WTC11 (cell line): ENCODE results near the gene RECQL5. TPM values are rescaled to one million over a fixed set of nuclear protein-coding genes. Genes with fewer than 3 reads are reported as not detected.

Experiments used
- ATAC-seq: fragments of 200-7000 bp; cut with Tn5 transposase; 2 replicates; pipeline ENCODE4 v1.10.0; 2021; ENCODE audit warnings: mild to moderate bottlenecking, moderate library complexity
- CTCF ChIA-PET: fragments of 300-600 bp; sonication (Branson Sonifier 250); formaldehyde crosslinking; loops from one replicate; lab custom pipeline; 2021; ENCODE audit warnings: antibody characterized with exemption; lab: Charles Lee
- POLR2A ChIA-PET: fragments of 350-600 bp; sonication (Branson Sonifier 250); formaldehyde crosslinking; loops from one replicate; lab custom pipeline; 2021; ENCODE audit warnings: antibody characterized with exemption; lab: Charles Lee
- DNase-seq: peaks from one replicate; pipeline ENCODE4 v3.0.0; 2021; ENCODE audit warnings: low spot score
- H3K27ac Mint-ChIP-seq: 2 replicates; pipeline ENCODE4 v1.8.0; 2021; ENCODE audit warnings: mixed read lengths
- H3K27me3 Mint-ChIP-seq: 2 replicates; pipeline ENCODE4 v1.8.0; 2021; ENCODE audit warnings: low read depth, mild to moderate bottlenecking, moderate library complexity, mixed read lengths
- H3K36me3 Mint-ChIP-seq: 2 replicates; pipeline ENCODE4 v1.8.0; 2021; ENCODE audit warnings: mixed read lengths
- H3K4me1 Mint-ChIP-seq: 2 replicates; pipeline ENCODE4 v1.8.0; 2022; ENCODE audit warnings: mixed read lengths
- H3K4me3 Mint-ChIP-seq: 2 replicates; pipeline ENCODE4 v1.8.0; 2021; ENCODE audit warnings: mild to moderate bottlenecking, moderate library complexity, mixed read lengths
- H3K9me3 Mint-ChIP-seq: 2 replicates; pipeline ENCODE4 v1.8.0; 2021; ENCODE audit warnings: mixed read lengths
- ATF6 ChIP-seq: sonication (generic); formaldehyde crosslinking; IDR thresholded peaks from 2 replicates; pipeline ENCODE4 v1.8.1; 2023; ENCODE audit warnings: mild to moderate bottlenecking, missing genetic modification reagents
- CTCF ChIP-seq: fragments of 200-600 bp; IDR thresholded peaks from 2 replicates; pipeline ENCODE4 v1.8.0; 2022; ENCODE audit warnings: antibody characterized with exemption
- E2F5 ChIP-seq: sonication (generic); formaldehyde crosslinking; IDR thresholded peaks from 2 replicates; pipeline ENCODE4 v1.8.1; 2022; ENCODE audit warnings: mild to moderate bottlenecking, moderate library complexity, missing genetic modification reagents
- ESRRA ChIP-seq: sonication (generic); formaldehyde crosslinking; IDR thresholded peaks from 2 replicates; pipeline ENCODE4 v1.8.1; 2022; ENCODE audit warnings: mild to moderate bottlenecking, missing genetic modification reagents, borderline replicate concordance
- ETV6 ChIP-seq: sonication (generic); formaldehyde crosslinking; IDR thresholded peaks from 2 replicates; pipeline ENCODE4 v1.8.1; 2022; ENCODE audit warnings: mild to moderate bottlenecking, missing genetic modification reagents
- FOXK1 ChIP-seq: sonication (generic); formaldehyde crosslinking; IDR thresholded peaks from 2 replicates; pipeline ENCODE4 v1.8.0; 2022; ENCODE audit warnings: mild to moderate bottlenecking, moderate library complexity, missing genetic modification reagents
- GTF2I ChIP-seq: fragments of 250-450 bp; sonication (Bioruptor Pico); conservative IDR thresholded peaks from 2 replicates; pipeline ENCODE4 v1.4.0; 2021; ENCODE audit warnings: mild to moderate bottlenecking
- MXD4 ChIP-seq: fragments of 250-450 bp; sonication (Bioruptor Pico); IDR thresholded peaks from 2 replicates; pipeline ENCODE4 v1.8.0; 2021; ENCODE audit warnings: mild to moderate bottlenecking, moderate library complexity, borderline replicate concordance
- PRRX2 ChIP-seq: fragments of 250-450 bp; sonication (Bioruptor Pico); IDR thresholded peaks from 2 replicates; pipeline ENCODE4 v1.8.0; 2021; ENCODE audit warnings: mild to moderate bottlenecking
- SP1 ChIP-seq: sonication (generic); formaldehyde crosslinking; conservative IDR thresholded peaks from 2 replicates; pipeline ENCODE4 v1.8.1; 2022; ENCODE audit warnings: missing genetic modification reagents
- ZBTB21 ChIP-seq: sonication (generic); formaldehyde crosslinking; IDR thresholded peaks from 2 replicates; pipeline ENCODE4 v1.8.1; 2023; ENCODE audit warnings: mild to moderate bottlenecking, missing genetic modification reagents, borderline replicate concordance
- ZNF121 ChIP-seq: sonication (generic); formaldehyde crosslinking; IDR thresholded peaks from 2 replicates; pipeline ENCODE4 v1.8.0; 2023; ENCODE audit warnings: missing genetic modification reagents
- ZNF219 ChIP-seq: sonication (generic); formaldehyde crosslinking; IDR thresholded peaks from 2 replicates; pipeline ENCODE4 v1.8.0; 2023; ENCODE audit warnings: missing genetic modification reagents, mild to moderate bottlenecking, borderline replicate concordance
- ZNF396 ChIP-seq: fragments of 250-450 bp; sonication (Bioruptor Pico); IDR thresholded peaks from 2 replicates; pipeline ENCODE4 v1.8.0; 2021; ENCODE audit warnings: mild to moderate bottlenecking, moderate library complexity, borderline replicate concordance
- total RNA-seq: library from RNA; stranded (reverse); gene quantifications from 3 replicates; pipeline ENCODE4 v1.2.3, GENCODE V29; 2021
- TF ChIP-seq, protein P1 (sequence below): fragments of 250-450 bp; sonication (Bioruptor Pico); IDR thresholded peaks from 2 replicates; pipeline ENCODE4 v1.8.0; 2021; ENCODE audit warnings: mild to moderate bottlenecking
- TF ChIP-seq, protein P2 (sequence below): sonication (generic); formaldehyde crosslinking; IDR thresholded peaks from 2 replicates; pipeline ENCODE4 v1.8.1; 2022; ENCODE audit warnings: low read depth, mild to moderate bottlenecking, moderate library complexity, missing genetic modification reagents, borderline replicate concordance
- TF ChIP-seq, protein P3 (sequence below): sonication (generic); formaldehyde crosslinking; IDR thresholded peaks from 2 replicates; pipeline ENCODE4 v1.8.1; 2022; ENCODE audit warnings: mild to moderate bottlenecking, missing genetic modification reagents, moderate library complexity, borderline replicate concordance
- TF ChIP-seq, protein P4 (sequence below): sonication (generic); formaldehyde crosslinking; IDR thresholded peaks from 2 replicates; pipeline ENCODE4 v1.8.0; 2022; ENCODE audit warnings: mild to moderate bottlenecking, missing genetic modification reagents

Gene RECQL5
- total RNA-seq, 1 experiment from 2014 or later, result 51.0 TPM

- Mint-ChIP-seq H3K9me3 (no peaks in the 10 kb centered on the region), H3K27ac (no peak overlapping the region), H3K27me3 (no peaks in the 10 kb centered on the region), H3K36me3 (no peaks in the 10 kb centered on the region), H3K4me3 (no peak overlapping the region), H3K4me1 (no peaks in the 10 kb centered on the region)
- DNase-seq, result peak; percentile 94
- ChIA-PET CTCF (interaction anchor here (0.5 to 9.0 kb wide), 91 partner anchors 8 to 380 kb away, joined by 3 to 158 read pairs (median 5); partner anchors contain the start of genes GALK1, GRB2, ITGB4 and LLGL2), POLR2A (interaction anchor here (0.8 to 1.4 kb wide), 2 partner anchors 8 to 36 kb away, joined by 3 read pairs; no protein-coding TSS in a partner anchor)
- ATAC-seq, result peak; percentile 96
- TF ChIP-seq ESRRA (no peak), CTCF (peak; percentile 96), ZBTB21 (CRISPR knock-in tag) (no peak), ZNF219 (no peak), FOXK1 (0 out of 2 replicates have a peak, but pooled peaks have one; percentile 22), E2F5 (CRISPR knock-in tag) (no peak), ETV6 (CRISPR knock-in tag) (0 out of 2 replicates have a peak, but pooled peaks have one; percentile 20), PRRX2 (CRISPR knock-in tag) (no peak), ZNF396 (CRISPR knock-in tag) (no peak), MXD4 (CRISPR knock-in tag) (no peak), ZNF121 (CRISPR knock-in tag) (peak; percentile 91), GTF2I (CRISPR knock-in tag) (peak; percentile 93), ATF6 (no peak), SP1 (CRISPR knock-in tag) (no peak)
- TF ChIP-seq, protein P1, sequence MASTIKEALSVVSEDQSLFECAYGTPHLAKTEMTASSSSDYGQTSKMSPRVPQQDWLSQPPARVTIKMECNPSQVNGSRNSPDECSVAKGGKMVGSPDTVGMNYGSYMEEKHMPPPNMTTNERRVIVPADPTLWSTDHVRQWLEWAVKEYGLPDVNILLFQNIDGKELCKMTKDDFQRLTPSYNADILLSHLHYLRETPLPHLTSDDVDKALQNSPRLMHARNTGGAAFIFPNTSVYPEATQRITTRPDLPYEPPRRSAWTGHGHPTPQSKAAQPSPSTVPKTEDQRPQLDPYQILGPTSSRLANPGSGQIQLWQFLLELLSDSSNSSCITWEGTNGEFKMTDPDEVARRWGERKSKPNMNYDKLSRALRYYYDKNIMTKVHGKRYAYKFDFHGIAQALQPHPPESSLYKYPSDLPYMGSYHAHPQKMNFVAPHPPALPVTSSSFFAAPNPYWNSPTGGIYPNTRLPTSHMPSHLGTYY (CRISPR knock-in tag), result no peak
- TF ChIP-seq, protein P2, sequence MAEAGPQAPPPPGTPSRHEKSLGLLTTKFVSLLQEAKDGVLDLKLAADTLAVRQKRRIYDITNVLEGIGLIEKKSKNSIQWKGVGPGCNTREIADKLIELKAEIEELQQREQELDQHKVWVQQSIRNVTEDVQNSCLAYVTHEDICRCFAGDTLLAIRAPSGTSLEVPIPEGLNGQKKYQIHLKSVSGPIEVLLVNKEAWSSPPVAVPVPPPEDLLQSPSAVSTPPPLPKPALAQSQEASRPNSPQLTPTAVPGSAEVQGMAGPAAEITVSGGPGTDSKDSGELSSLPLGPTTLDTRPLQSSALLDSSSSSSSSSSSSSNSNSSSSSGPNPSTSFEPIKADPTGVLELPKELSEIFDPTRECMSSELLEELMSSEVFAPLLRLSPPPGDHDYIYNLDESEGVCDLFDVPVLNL, result no peak
- TF ChIP-seq, protein P3, sequence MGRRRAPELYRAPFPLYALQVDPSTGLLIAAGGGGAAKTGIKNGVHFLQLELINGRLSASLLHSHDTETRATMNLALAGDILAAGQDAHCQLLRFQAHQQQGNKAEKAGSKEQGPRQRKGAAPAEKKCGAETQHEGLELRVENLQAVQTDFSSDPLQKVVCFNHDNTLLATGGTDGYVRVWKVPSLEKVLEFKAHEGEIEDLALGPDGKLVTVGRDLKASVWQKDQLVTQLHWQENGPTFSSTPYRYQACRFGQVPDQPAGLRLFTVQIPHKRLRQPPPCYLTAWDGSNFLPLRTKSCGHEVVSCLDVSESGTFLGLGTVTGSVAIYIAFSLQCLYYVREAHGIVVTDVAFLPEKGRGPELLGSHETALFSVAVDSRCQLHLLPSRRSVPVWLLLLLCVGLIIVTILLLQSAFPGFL (CRISPR knock-in tag), result no peak
- TF ChIP-seq, protein P4, sequence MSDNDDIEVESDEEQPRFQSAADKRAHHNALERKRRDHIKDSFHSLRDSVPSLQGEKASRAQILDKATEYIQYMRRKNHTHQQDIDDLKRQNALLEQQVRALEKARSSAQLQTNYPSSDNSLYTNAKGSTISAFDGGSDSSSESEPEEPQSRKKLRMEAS, result no peak; the same call in 1 of the 2 replicates
Measured at GRCh38 chr17:75601057-75601987, 65.6 kb downstream of the RECQL5 start.
